ENCODE results near the gene TNNT1. TPM values are rescaled to one million over a fixed set of nuclear protein-coding genes. Genes with fewer than 3 reads are reported as not detected.

The TNNT1 gene
- total RNA-seq, 1 donor, result 1.1 TPM

GRCh38 chr19:55152017-55152416, 3.0 kb upstream of the TNNT1 start:
- DNase-seq (ENCODE audit: low read depth), result no peak
- H3K4me3 ChIP-seq (ENCODE audit: low read depth, low read length), result no peak overlapping the region
- no peak for TF ChIP-seq CTCF (IDR thresholded peaks at IDR 0.05; ENCODE audit: insufficient read depth, low read length)

GRCh38 chr19:55147545-55148251, 1.3 kb downstream of the TNNT1 start:
- no peak for TF ChIP-seq CTCF (IDR thresholded peaks at IDR 0.05; ENCODE audit: insufficient read depth, low read length)
- H3K4me3 ChIP-seq (ENCODE audit: low read depth, low read length), result no peak overlapping the region
- DNase-seq (ENCODE audit: low read depth), result no peak

GRCh38 chr19:55146705-55147273, 2.2 kb downstream of the TNNT1 start:
- TF ChIP-seq CTCF (IDR thresholded peaks at IDR 0.05; ENCODE audit: insufficient read depth, low read length), result no peak
- DNase-seq (ENCODE audit: low read depth), result no peak
- no peak overlapping the region for H3K4me3 ChIP-seq (ENCODE audit: low read depth, low read length)

GRCh38 chr19:55146078-55146704, 2.8 kb downstream of the TNNT1 start:
- DNase-seq (ENCODE audit: low read depth), result no peak
- peak; percentile 71 for TF ChIP-seq CTCF (IDR thresholded peaks at IDR 0.05; ENCODE audit: insufficient read depth, low read length)
- peak overlapping the region; percentile 13 for H3K4me3 ChIP-seq (ENCODE audit: low read depth, low read length)

- DNase-seq (ENCODE audit: low read depth), result no peak
- no peak for TF ChIP-seq CTCF (IDR thresholded peaks at IDR 0.05; ENCODE audit: insufficient read depth, low read length)
- H3K4me3 ChIP-seq (ENCODE audit: low read depth, low read length), result no peak overlapping the region
Observed at GRCh38 chr19:55145232-55145631, 3.8 kb downstream of the TNNT1 start.

GRCh38 chr19:55141696-55142095, 7.3 kb downstream of the TNNT1 start:
- no peak for TF ChIP-seq CTCF (IDR thresholded peaks at IDR 0.05; ENCODE audit: insufficient read depth, low read length)
- H3K4me3 ChIP-seq (ENCODE audit: low read depth, low read length), result no peak overlapping the region
- DNase-seq (ENCODE audit: low read depth), result no peak
